IMR-90 (cell line): ENCODE data around the gene PIK3C3.

Experiments
- BHLHE40 ChIP-seq: fragments of 150-350 bp; IDR thresholded peaks from 2 replicates; pipeline ENCODE4 v1.6.1; 2016; ENCODE audit warnings: mild to moderate bottlenecking, low read depth, low read length
- CEBPB ChIP-seq: IDR thresholded peaks from 2 replicates; pipeline ENCODE4 v1.6.1; 2012; ENCODE audit warnings: low read depth, low read length, improper control_type of control experiment
- CTCF ChIP-seq: conservative IDR thresholded peaks from 2 replicates; pipeline ENCODE4 v1.5.1; 2012; ENCODE audit warnings: mild to moderate bottlenecking, low read depth, low read length, improper control_type of control experiment
- ELK1 ChIP-seq: fragments of 150-350 bp; IDR thresholded peaks from 2 replicates; pipeline ENCODE4 v1.6.1; 2016; ENCODE audit warnings: low read depth, mild to moderate bottlenecking, low read length, moderate library complexity, borderline replicate concordance
- FOS ChIP-seq: fragments of 150-350 bp; IDR thresholded peaks from 2 replicates; pipeline ENCODE4 v1.6.1; 2016; ENCODE audit warnings: low read depth, low read length
- MAFK ChIP-seq: IDR thresholded peaks from 2 replicates; pipeline ENCODE4 v1.6.1; 2012; ENCODE audit warnings: low read depth, low read length, improper control_type of control experiment
- MAZ ChIP-seq: IDR thresholded peaks from 2 replicates; pipeline ENCODE4 v1.6.1; 2012; ENCODE audit warnings: low read depth, mild to moderate bottlenecking, low read length, improper control_type of control experiment, moderate library complexity, borderline replicate concordance
- POLR2A ChIP-seq: IDR thresholded peaks from 2 replicates; pipeline ENCODE4 v1.6.1; 2012; ENCODE audit warnings: mild to moderate bottlenecking, low read depth, low read length
- RAD21 ChIP-seq: IDR thresholded peaks from 2 replicates; pipeline ENCODE4 v1.6.1; 2012; ENCODE audit warnings: low read length, improper control_type of control experiment
- RCOR1 ChIP-seq: IDR thresholded peaks from 2 replicates; pipeline ENCODE4 v1.6.1; 2012; ENCODE audit warnings: mild to moderate bottlenecking, low read length, improper control_type of control experiment; ENCODE audit not compliant: insufficient replicate concordance
- RFX5 ChIP-seq: IDR thresholded peaks from 2 replicates; pipeline ENCODE4 v1.8.0; 2012; ENCODE audit warnings: low read depth, mild to moderate bottlenecking, low read length, moderate library complexity
- USF2 ChIP-seq: fragments of 150-350 bp; IDR thresholded peaks from 2 replicates; pipeline ENCODE4 v1.6.1; 2017; ENCODE audit warnings: mild to moderate bottlenecking, antibody characterized with exemption, low read length, low read depth

- TF ChIP-seq CTCF: no peak
- TF ChIP-seq CEBPB: no peak
- TF ChIP-seq POLR2A: no peak
- no peak for TF ChIP-seq MAZ
- TF ChIP-seq ELK1: no peak
- no peak for TF ChIP-seq RFX5
- TF ChIP-seq RAD21: no peak
- TF ChIP-seq FOS: no peak
- no peak for TF ChIP-seq USF2
- TF ChIP-seq BHLHE40: no peak
- TF ChIP-seq MAFK: no peak
- no peak for TF ChIP-seq RCOR1
Observed at GRCh38 chr18:42107287-42107686, 152.3 kb downstream of the PIK3C3 start.
